ENCODE measurements around the gene SOWAHC.

Gene SOWAHC

GRCh38 chr2:109594246-109594885 lies 19.8 kb upstream of the SOWAHC start:
- no peak for TF ChIP-seq ZFX (IDR thresholded peaks at IDR 0.05; ENCODE audit: borderline replicate concordance)
- TF ChIP-seq CTCF (IDR thresholded peaks at IDR 0.05): no peak
- H3K27ac ChIP-seq: no peak overlapping the region

- TF ChIP-seq CTCF (IDR thresholded peaks at IDR 0.05) (no peak), ZFX (IDR thresholded peaks at IDR 0.05; ENCODE audit: borderline replicate concordance) (no peak)
- no peak overlapping the region for H3K27ac ChIP-seq
Observed at GRCh38 chr2:109595644-109596043, 18.5 kb upstream of the SOWAHC start.

DNA sequence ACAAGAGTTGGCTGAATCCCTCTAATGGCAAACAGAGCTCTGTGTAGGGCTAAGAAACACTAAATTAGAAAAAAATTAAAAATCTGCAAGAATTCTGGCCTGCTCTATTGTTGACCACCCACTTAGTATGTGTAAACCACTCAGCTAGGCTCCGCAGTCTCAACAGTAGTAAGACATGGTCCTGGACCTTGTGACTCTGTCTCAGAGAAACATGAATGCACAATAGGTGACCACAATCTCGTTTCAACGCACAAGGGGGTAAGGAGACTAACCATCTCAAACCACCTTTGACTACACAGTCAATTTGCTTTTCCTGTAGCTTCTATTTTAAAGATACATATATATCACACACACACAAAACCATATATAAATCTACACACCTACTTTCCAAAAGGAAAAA lies 16.9 kb upstream of the SOWAHC start:
- no peak overlapping the region for H3K27ac ChIP-seq
- TF ChIP-seq CTCF (IDR thresholded peaks at IDR 0.05): no peak
- TF ChIP-seq ZFX (IDR thresholded peaks at IDR 0.05; ENCODE audit: borderline replicate concordance): no peak

DNA sequence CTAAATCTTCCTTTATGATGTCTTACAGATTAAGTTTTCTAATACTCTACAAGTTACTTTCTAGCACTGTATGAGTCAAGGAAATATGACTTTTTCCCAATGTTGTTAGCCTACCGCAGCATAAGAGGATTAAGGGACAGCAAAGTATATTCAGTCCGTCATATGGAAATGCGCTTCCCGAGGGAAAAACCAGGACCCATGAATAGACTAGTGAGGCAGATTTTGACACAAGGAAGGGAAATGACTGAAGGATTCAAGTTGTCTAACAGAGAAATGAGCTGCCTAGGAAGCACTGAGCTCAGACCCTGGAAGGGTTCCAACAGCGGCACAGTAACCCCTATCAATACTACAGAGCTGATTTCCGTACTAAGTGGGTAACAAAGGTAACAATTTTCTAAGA lies 12.4 kb upstream of the SOWAHC start:
- H3K27ac ChIP-seq: no peak overlapping the region
- no peak for TF ChIP-seq CTCF (IDR thresholded peaks at IDR 0.05)
- TF ChIP-seq ZFX (IDR thresholded peaks at IDR 0.05; ENCODE audit: borderline replicate concordance): no peak

DNA sequence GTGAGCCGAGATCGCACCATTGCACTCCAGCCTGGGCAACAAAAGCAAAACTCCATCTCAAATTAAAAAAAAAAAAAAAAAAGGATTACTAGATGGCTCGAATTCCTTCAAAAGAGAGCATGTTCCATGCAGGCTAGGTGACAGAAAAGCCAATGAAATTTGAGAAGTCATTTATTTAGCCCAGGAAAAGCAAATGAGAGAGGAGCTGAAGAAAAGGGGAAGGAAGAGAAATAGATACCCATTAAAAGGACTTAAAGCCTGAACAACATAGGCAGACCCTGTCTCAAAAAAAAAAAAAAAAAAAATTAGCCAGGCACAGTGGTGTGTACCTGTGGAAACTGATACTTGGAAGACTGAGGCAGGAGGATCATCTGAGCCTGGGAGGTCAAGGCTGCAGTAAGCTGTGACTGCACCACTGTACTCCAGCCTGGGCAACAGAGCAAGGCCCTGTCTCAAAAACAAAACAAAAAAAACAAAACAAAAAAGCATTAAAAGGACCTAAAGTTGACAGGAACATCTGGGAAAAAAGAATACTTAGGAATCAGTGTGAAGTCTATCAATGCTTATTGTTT lies 11.5 kb upstream of the SOWAHC start:
- no peak overlapping the region for H3K27ac ChIP-seq
- TF ChIP-seq CTCF (IDR thresholded peaks at IDR 0.05): no peak
- TF ChIP-seq ZFX (IDR thresholded peaks at IDR 0.05; ENCODE audit: borderline replicate concordance): no peak

DNA sequence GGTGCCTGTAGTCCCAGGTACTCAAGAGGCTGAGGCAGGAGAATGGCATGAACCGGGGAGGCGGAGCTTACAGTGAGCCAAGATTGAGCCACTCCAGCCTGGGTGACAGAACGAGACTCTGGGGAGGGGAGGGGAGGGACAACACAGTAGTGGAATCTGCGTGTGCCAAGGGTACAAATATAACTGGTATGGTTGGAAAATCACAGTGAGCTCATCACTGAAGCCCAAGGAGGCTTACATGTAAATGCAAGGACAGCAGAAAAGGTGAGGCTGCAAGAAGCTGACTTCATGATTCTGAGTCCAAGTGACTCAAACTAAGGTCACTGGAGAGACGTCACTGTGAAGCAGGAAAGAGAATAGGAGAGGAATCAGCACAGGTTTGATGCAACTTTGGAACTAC lies 9.6 kb upstream of the SOWAHC start:
- TF ChIP-seq CTCF (IDR thresholded peaks at IDR 0.05): no peak
- TF ChIP-seq ZFX (IDR thresholded peaks at IDR 0.05; ENCODE audit: borderline replicate concordance): no peak
- H3K27ac ChIP-seq: no peak overlapping the region

GRCh38 chr2:109607766-109608165 lies 6.4 kb upstream of the SOWAHC start:
- no peak for TF ChIP-seq ZFX (IDR thresholded peaks at IDR 0.05; ENCODE audit: borderline replicate concordance)
- TF ChIP-seq CTCF (IDR thresholded peaks at IDR 0.05): no peak
- no peak overlapping the region for H3K27ac ChIP-seq

All from 22Rv1 (cell line).